NK-92 treated with Interleukin-12 subunit alpha and Interleukin-12 subunit beta, amount 100 ng/mL, for 24 hours (cell line): ENCODE results near the gene ASB7.
"Not testable (repeated sequence)": the region's sequence is repeated elsewhere in the genome, so short reads cannot be mapped to it uniquely, and the experiment has no call there.

Experiments used
- DNase-seq: peaks from one replicate; lab custom pipeline; 2025; lab: John Stamatoyannopoulos, UW

The ASB7 gene, protein sequence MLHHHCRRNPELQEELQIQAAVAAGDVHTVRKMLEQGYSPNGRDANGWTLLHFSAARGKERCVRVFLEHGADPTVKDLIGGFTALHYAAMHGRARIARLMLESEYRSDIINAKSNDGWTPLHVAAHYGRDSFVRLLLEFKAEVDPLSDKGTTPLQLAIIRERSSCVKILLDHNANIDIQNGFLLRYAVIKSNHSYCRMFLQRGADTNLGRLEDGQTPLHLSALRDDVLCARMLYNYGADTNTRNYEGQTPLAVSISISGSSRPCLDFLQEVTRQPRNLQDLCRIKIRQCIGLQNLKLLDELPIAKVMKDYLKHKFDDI

DNA sequence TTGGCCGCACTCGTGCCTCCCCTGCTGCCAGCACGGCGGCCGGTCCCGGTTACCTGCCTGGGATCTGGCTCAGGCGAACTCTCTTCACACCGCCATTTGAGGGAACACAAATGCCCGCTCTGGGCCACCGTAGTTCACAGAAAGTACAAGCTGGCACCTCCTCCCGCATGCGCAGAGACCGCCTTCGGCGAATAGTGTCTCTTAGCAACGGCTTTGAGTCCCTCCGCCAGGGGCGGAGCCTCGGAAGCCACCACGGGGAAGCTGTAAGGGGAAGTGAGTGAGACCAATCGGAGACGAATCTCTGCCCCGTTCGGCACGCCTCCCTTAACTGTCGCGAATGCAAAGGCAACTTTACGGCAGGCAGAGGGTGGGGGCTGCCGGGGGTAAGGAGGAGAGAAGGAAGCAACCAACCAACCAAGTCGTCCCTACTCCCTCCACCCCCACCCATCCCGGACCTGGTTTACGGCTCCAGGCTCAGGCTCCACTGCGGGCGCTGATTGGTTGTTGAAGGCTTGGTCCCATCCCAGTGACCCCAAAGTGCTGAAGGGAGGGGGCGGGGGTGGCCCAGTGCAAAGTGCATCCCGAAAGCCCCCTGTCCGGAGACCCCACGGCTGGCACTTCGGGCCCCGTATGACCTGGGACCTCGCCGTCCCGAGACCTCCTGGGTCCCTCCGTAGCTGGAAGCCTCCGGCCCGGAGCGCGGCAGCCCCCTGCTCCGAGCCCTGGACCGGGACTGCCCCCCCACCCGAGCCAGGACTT, at the start of gene ASB7, which contains the start of gene LINS1:
TSS of gene ASB7 (plus strand) at position 526 of the 759 bp plus-strand sequence. CDS start 9,628 bp downstream, outside the sequence.
TSS of gene LINS1 (minus strand) at position 121 of the 759 bp plus-strand sequence. CDS start 21,342 bp downstream, outside the sequence.
- peak; percentile 100 for DNase-seq

DNA sequence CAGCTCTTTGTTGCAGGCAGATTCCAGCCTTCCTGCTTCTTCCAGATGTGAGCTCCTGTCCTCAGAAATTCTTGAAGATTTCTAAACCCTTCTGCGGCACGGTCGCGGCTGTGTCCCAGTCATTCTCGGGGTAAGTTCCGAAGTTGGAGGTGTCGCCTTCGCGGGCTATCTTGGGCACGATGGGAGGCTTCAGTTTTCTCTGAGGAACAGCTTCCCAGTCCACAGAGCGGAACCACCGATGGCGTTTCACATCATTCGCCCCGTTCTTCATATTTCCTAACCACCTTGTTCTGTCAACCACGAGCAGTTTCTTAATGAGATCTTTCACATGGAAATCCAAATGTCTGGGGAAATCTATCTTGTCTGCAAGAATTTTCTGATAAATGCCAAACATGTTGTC, 48.9 kb upstream of the ASB7 start:
- no peak for DNase-seq

- no peak for DNase-seq
Observed at GRCh38 chr15:100558771-100559254, 43.6 kb upstream of the ASB7 start.

DNA sequence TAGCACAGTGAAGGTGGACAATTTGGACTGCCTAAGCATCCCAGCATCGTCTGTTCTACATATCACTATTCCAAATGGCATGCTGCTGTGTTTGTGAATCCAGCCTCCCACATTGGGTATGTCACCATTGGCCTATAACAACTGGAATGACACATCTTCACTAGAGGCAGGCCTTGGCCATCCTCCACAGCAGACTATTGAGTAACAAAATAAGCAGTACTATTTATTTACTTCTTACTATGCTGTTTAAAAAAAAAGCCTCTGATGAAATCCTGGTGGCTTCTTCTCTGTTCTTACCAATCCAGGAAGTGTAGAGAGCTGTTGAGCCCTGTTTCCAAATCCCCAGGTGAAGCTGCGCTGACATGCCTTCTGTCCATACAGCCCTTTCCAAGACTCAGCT, 43.1 kb upstream of the ASB7 start:
- DNase-seq = no peak

- no peak for DNase-seq
Observed at GRCh38 chr15:100560323-100560722, 42.1 kb upstream of the ASB7 start.

DNA sequence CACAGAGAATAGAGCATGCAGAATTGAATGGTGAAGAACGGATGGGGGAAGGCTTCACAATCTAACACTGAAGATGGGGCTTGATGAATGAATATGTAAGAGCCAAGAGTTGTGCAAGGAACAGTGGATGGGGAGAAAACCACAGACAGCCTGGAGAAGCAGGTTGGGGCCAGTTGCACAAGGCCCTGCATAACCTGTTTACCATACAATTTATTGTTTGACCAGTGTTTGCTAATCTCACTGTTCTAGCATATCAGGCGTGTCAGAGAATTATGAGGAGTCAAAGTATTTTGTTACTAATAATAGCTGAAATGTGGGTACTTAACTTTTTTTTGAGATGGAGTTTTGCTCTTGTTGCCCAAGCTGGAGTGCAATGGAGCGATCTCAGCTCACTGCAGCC, 36.8 kb upstream of the ASB7 start:
- no peak for DNase-seq

GRCh38 chr15:100566850-100567628, 35.4 kb upstream of the ASB7 start:
- DNase-seq = no peak

- DNase-seq = no peak
Observed at GRCh38 chr15:100569391-100569790, 33.0 kb upstream of the ASB7 start.

DNA sequence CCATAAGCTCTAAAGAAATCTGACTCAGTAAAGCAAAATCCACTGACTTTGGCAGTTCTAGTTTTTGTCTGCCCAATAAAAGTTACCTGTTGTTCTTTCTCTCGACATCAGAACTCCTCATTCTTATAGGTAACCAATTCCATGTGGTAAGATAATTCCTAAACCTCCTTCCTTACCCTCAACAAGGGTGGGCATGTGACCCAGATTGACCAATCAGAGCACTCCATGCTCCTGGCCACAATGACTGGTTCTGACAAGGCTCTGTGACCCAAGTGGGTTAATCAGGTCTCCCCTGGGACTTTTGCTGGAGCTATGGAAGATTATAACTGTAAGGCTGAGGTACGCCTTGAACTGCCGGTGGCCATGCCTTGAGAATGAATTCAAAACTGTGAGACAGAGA, 32.1 kb upstream of the ASB7 start:
- no peak for DNase-seq

GRCh38 chr15:100570735-100571313, 31.6 kb upstream of the ASB7 start:
- DNase-seq = no peak

GRCh38 chr15:100571592-100572167, 30.7 kb upstream of the ASB7 start:
- no peak for DNase-seq

DNA sequence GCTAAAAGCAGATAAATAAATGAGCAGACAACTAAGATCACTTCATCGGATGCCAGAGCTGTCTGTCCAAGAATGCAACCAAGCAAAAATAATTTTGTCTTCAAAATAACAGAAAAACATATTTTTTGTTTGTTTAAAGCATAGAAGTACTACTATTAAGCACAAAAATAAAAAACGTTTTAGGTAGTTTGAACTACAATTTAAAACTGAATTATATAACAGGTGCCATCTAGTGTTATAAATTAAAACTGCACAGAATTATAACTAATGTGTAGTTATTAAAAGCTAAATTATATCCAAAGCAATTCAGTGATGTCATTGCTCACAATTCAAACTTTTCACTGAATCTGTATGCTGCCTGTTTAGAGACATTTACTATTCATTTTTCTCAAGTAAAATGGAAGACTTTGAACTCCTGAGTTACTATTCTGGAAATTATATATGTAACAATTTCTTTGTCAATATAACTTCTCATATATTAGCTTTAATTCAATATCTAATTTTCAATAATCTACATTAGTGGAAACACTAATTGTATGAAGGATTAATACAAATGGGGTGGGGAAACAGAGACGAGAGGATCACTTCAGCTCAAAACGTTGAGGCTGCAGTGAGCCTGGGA, 29.9 kb upstream of the ASB7 start:
- DNase-seq = no peak

GRCh38 chr15:100573526-100573925, 28.9 kb upstream of the ASB7 start:
- no peak for DNase-seq

DNA sequence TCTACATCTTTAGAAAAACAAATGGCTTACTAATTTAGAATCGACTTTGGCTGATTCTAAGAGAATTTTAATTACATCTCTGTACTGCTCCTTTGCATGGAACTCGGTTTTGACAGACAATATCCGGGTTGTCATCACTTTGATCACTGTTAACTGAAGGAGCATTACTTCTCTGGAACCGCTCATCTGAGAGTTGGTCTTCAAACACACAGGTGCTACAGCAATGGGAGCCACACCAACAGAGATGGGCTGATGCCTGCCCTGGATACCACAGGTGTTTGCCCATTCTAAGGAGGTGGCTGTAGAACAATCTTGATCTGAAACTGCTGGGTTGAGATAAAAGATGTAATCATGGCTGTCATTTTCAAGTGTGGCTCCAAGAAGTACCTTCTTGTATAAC, 22.0 kb upstream of the ASB7 start:
- no peak for DNase-seq

DNA sequence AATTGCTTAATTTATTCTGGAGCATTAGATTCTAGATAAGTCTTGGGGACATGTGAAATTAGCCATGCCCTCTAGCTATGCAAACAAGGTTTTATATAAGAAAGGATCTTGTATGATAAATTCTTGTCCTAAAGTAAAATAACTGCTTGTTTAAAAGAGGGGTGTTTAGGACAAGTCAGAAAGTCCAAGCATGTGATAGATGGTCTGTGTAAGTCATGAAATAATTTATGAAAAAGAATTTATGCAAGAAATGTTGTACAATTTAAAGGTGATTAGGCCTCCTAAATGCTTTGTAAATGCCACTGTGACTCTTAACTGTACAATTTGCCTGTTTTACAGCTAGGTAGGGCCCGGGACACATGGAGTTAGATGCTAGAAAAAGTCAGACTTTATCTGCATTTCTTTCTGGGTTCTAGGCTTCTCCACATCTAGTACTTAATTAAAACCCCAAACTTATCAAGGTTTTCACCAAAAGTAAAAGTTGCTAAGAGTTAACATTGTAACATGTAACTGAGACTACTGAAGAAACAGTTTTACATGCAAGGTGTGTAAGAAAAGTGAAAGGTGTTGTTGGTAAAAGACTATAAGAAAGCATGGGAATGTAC, 13.6 kb upstream of the ASB7 start:
- no peak for DNase-seq

DNA sequence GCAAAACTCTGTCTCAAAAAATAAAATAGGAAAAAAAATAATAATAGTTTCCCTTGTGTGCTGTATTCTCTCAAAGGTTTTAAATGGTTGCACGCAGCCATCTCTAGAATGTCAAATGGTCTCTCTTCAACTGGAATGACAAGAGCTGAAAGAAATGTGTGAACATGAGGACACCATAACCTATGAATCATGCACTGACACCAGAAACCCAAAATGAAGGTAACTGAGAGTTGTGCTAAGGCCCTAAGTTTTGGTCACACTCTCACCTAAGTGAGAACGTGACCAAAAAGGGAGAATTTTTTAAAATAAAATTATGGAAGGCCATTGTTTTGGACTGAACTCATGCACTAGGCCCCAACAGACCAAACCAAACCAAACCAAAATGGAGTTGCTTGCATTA, 11.2 kb upstream of the ASB7 start:
- DNase-seq = not testable (repeated sequence)

- no peak for DNase-seq
Observed at GRCh38 chr15:100591835-100592234, 10.6 kb upstream of the ASB7 start.

- no peak for DNase-seq
Observed at GRCh38 chr15:100592898-100593297, 9.5 kb upstream of the ASB7 start.

DNA sequence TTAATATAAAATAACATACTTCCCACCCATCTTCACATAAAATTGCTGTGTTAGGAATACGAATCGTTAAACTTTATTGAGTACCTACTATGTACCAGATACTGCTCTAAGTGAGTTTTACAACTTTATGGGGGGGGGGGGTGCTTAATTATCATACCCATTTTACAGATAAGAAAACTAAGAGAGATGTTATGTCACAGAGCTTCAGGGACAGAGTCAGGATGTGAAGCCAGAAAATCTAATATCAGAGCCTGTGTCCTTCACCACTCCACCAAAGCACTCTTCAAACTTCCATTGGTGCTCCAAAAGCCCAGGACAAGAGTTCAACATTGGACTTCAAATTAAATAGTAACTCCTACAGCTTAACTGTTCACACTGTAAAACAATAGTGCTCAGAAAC, 9.0 kb upstream of the ASB7 start:
- DNase-seq = no peak

GRCh38 chr15:100595964-100596363, 6.4 kb upstream of the ASB7 start:
- no peak for DNase-seq

GRCh38 chr15:100596792-100597191, 5.6 kb upstream of the ASB7 start:
- DNase-seq = peak; percentile 80
